ENCODE data around the gene HNRNPUL1. TPM values are rescaled to one million over a fixed set of nuclear protein-coding genes. Genes with fewer than 3 reads are reported as not detected.

Gene HNRNPUL1
- total and polyA plus RNA-seq, 9 of the 15 experiments (the other 6 are each of a cell fraction or from before 2014, with no cell fraction given), result 7.3 to 211 (median 85.0) TPM

DNA sequence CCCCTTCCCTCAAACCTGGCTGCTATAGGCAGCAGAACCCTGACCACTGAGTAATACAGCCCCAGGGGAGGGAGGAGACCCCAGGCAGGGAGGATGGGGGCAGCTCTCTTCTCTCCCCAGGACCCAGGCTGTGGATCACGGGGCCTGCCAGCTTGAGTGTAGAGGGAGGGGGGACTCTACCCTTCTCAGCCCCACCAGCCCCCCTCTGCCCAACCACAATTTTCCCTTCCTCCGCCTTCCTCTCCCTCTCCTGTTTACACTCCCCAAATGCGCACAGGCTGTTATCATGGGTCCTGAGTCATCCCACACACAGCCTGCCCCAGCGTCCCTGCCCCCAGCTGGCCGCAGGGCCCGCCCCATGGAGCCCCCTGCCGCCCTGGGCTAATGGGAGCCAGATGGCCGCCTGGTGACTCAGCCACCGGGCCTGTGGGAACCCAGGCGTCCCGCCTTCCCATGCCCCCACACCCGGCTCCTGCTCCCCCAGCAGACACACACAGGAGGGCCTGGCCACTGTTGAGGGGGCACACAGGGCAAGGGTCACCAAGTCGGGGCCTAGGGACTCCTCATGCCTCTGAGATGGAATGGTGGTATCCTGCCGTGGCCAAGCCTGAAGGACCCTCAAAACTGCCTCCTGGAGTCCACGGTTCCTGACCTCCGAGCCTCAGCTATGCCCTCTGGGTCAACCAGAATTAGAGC, 59.4 kb downstream of the HNRNPUL1 start (continued):
- TF ChIP-seq, protein P1, sequence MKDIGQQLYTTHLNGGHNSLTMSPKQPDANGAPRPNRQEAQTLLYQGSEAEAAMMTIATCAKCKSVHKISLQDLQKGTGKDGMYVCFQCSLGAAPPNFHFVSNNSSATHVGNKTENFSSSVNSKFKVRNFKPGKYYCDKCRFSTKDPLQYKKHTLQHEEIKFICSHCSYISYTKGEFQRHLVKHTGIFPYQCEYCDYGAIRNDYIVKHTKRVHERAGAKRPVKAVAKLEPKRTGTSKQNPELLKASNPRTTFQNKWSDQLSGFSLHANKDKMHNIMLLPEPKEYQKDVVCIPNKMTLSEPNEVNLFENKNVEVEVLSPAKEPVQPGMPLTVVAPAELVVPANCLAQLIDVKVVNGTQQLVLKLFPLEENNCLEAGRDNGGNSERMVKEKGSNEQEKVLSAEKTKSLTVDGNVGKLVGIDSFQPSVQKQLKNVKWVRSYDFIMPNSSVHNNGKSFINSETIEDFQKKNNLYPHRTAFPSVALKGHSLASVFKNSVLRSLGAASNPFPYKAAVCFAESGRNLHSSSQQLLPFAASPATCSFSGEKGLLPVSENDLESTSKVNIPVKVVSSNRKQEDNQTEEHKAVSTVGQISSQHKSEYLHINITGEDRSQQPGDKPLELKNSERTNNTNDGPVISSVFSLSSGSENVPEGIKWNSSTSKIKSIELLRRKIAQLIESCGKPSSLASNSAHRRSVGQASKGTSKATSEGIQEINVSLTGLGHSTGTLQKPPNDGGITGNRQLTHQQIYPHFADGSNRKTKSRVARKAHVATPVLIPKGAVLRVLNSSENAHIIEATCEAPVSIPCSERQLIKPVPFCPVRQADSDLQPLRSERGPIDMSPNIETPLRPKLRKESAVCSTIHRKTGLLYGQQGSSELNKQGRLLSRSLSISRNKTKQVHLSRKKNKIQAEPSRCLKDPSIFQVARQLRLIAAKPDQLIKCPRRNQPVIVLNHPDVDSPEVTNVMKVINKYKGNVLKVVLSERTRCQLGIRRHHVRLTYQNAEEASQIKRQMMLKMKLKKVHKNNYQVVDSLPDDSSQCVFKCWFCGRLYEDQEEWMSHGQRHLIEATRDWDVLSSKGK (CRISPR knock-in tag; IDR thresholded peaks at IDR 0.05), result no peak
- TF ChIP-seq TCF7L2 (IDR thresholded peaks at IDR 0.05; ENCODE audit: low read depth, low read length) (no peak), ERF (CRISPR knock-in tag; IDR thresholded peaks at IDR 0.05) (no peak), HDAC8 (tag; IDR thresholded peaks at IDR 0.05) (no peak), MEF2A (IDR thresholded peaks at IDR 0.05; ENCODE audit: control insufficient read depth, low read depth, low read length) (no peak), HDAC1 (IDR thresholded peaks at IDR 0.05) (peak in 1 of 2 experiments; percentile 91; a peak in 2 of 4 replicates), ZNF232 (CRISPR knock-in tag; IDR thresholded peaks at IDR 0.05) (no peak), ZNF282 (CRISPR knock-in tag; IDR thresholded peaks at IDR 0.05) (no peak), POLR3G (IDR thresholded peaks at IDR 0.05; ENCODE audit: extremely low read depth, insufficient read length, insufficient replicate concordance) (no peak), MCM2 (IDR thresholded peaks at IDR 0.05; ENCODE audit: low read depth) (no peak), PHF8 (IDR thresholded peaks at IDR 0.05; ENCODE audit: borderline replicate concordance, low read length) (peak; percentile 22; the same call in 1 of the 2 replicates), TAF7 (tag; IDR thresholded peaks at IDR 0.05) (no peak), ZNF436 (CRISPR knock-in tag; IDR thresholded peaks at IDR 0.05) (no peak)
- TF ChIP-seq, protein P2, sequence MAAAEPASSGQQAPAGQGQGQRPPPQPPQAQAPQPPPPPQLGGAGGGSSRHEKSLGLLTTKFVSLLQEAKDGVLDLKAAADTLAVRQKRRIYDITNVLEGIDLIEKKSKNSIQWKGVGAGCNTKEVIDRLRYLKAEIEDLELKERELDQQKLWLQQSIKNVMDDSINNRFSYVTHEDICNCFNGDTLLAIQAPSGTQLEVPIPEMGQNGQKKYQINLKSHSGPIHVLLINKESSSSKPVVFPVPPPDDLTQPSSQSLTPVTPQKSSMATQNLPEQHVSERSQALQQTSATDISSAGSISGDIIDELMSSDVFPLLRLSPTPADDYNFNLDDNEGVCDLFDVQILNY (CRISPR knock-in tag; IDR thresholded peaks at IDR 0.05), result no peak
- TF ChIP-seq, protein P3, sequence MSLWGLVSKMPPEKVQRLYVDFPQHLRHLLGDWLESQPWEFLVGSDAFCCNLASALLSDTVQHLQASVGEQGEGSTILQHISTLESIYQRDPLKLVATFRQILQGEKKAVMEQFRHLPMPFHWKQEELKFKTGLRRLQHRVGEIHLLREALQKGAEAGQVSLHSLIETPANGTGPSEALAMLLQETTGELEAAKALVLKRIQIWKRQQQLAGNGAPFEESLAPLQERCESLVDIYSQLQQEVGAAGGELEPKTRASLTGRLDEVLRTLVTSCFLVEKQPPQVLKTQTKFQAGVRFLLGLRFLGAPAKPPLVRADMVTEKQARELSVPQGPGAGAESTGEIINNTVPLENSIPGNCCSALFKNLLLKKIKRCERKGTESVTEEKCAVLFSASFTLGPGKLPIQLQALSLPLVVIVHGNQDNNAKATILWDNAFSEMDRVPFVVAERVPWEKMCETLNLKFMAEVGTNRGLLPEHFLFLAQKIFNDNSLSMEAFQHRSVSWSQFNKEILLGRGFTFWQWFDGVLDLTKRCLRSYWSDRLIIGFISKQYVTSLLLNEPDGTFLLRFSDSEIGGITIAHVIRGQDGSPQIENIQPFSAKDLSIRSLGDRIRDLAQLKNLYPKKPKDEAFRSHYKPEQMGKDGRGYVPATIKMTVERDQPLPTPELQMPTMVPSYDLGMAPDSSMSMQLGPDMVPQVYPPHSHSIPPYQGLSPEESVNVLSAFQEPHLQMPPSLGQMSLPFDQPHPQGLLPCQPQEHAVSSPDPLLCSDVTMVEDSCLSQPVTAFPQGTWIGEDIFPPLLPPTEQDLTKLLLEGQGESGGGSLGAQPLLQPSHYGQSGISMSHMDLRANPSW (CRISPR knock-in tag; IDR thresholded peaks at IDR 0.05), result 0 out of 2 replicates have a peak, but pooled peaks have one; percentile 21
- TF ChIP-seq, protein P4, sequence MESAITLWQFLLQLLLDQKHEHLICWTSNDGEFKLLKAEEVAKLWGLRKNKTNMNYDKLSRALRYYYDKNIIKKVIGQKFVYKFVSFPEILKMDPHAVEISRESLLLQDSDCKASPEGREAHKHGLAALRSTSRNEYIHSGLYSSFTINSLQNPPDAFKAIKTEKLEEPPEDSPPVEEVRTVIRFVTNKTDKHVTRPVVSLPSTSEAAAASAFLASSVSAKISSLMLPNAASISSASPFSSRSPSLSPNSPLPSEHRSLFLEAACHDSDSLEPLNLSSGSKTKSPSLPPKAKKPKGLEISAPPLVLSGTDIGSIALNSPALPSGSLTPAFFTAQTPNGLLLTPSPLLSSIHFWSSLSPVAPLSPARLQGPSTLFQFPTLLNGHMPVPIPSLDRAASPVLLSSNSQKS (CRISPR knock-in tag; IDR thresholded peaks at IDR 0.05), result no peak
- TF ChIP-seq, protein P5, sequence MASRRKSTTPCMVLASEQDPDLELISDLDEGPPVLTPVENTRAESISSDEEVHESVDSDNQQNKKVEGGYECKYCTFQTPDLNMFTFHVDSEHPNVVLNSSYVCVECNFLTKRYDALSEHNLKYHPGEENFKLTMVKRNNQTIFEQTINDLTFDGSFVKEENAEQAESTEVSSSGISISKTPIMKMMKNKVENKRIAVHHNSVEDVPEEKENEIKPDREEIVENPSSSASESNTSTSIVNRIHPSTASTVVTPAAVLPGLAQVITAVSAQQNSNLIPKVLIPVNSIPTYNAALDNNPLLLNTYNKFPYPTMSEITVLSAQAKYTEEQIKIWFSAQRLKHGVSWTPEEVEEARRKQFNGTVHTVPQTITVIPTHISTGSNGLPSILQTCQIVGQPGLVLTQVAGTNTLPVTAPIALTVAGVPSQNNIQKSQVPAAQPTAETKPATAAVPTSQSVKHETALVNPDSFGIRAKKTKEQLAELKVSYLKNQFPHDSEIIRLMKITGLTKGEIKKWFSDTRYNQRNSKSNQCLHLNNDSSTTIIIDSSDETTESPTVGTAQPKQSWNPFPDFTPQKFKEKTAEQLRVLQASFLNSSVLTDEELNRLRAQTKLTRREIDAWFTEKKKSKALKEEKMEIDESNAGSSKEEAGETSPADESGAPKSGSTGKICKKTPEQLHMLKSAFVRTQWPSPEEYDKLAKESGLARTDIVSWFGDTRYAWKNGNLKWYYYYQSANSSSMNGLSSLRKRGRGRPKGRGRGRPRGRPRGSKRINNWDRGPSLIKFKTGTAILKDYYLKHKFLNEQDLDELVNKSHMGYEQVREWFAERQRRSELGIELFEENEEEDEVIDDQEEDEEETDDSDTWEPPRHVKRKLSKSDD (conservative IDR thresholded peaks at IDR 0.05; ENCODE audit: low read length), result no peak

Data from K562 (cell line).